ENCODE measurements around the gene GH1. TPM values are rescaled to one million over a fixed set of nuclear protein-coding genes. Genes with fewer than 3 reads are reported as not detected.
A peak's percentile ranks its signal among the peaks of the same experiment; 100 is the strongest.
"Not testable (repeated sequence)": the region's sequence is repeated elsewhere in the genome, so short reads cannot be mapped to it uniquely, and the experiment has no call there.

GH1 gene
- total RNA-seq, 3 donors from 2014 or later (not counting 1 experiment from before 2014, with no cell fraction given), result not detected

DNA sequence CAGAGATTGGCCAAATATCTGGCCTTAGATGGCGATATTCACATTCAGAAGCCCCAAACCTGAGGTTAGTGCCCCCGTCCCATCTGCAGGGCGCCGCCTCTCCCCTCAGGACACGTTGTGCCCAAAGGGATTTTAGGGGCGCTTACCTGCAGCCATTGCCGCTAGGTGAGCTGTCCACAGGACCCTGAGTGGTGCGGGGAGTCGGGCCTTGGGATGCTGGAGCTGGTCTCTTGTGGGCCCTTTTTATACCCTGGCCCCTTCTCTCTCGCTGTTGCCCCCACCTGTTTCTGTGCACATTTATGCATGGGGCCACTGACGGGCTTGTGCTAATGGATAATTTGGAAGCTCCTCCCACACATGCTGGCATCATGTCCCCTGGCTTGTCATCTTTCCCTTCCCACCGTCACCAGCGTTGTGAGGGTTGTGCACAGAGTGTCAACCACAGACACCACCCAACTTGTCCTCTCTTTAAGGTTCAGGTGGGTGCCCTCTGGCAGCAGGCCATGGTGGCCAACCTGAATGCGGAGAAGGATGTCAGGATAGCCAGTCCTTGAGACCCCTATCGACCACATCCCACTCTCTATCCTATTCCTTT lies 7.5 kb downstream of the GH1 start, which contains the start of gene CSHL1:
TSS of gene CSHL1 (minus strand) at position 218 of the 595 bp plus-strand sequence. CDS start at position 156, 62 bp downstream.
- ATAC-seq, result no peak
- intact Hi-C loops (cut with micrococcal nuclease), result no loop called here
- TF ChIP-seq CTCF (IDR thresholded peaks at IDR 0.05), result no peak

DNA sequence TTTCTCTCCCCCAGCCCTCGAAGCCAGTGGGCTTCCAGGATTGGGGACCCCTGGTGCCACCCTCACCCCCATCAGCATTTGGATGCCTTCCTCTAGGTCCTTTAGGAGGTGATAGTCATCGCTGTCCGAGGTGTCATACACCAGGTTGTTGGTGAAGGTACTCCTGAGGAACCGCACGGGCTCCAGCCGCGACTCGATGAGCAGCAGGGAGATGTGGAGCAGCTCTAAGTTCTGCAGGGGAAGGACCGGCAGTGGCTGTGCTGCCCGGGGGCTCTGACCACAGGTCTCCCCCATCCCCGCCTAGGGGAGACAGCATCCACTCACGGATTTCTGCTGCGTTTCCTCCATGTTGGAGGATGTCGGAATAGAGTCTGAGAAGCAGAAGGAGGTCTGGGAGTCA lies 8.5 kb downstream of the GH1 start:
- Mint-ChIP-seq H3K4me1 (peaks cover 5% of the 10 kb centered on the region in 2 donors), H3K9me3 (no peaks in the 10 kb centered on the region), H3K27me3 (ENCODE audit: low read depth in 2 of 2) (peaks cover 0 to 5% of the 10 kb centered on the region in 2 donors), H3K27ac (no peak overlapping the region), H3K4me3 (no peak overlapping the region), H3K36me3 (no peaks in the 10 kb centered on the region)
- DNase-seq (no peak), ATAC-seq (no peak)
- WGBS (ENCODE audit: insufficient coverage), result 89% methylated on average over 14 of the region's 14 CpGs
- no peaks in the 10 kb centered on the region for H3K9me3 ChIP-seq (ENCODE audit: control insufficient read depth, insufficient read depth, low read length)
- no peak overlapping the region for H3K4me3 ChIP-seq (ENCODE audit: low read length)
- TF ChIP-seq CTCF (IDR thresholded peaks at IDR 0.05), result no peak
- peaks cover 4% of the 10 kb centered on the region for H3K4me1 ChIP-seq (ENCODE audit: control insufficient read depth, insufficient read depth, low read length)
- H3K36me3 ChIP-seq (ENCODE audit: control insufficient read depth, insufficient read depth, low read length), result no peaks in the 10 kb centered on the region
- intact Hi-C loops (cut with micrococcal nuclease), result no loop called here
- no peaks in the 10 kb centered on the region for H3K27me3 ChIP-seq (ENCODE audit: control insufficient read depth, insufficient read depth, low read length)
- no peak overlapping the region for H3K27ac ChIP-seq (ENCODE audit: low read length)

More for the DNA sequence above, 7.5 kb downstream of the GH1 start, which contains the start of gene CSHL1:
- H3K27me3 Mint-ChIP-seq (ENCODE audit: low read depth in 2 of 2), result peaks cover 0 to 5% of the 10 kb centered on the region in 2 donors
- peaks cover 6% of the 10 kb centered on the region for H3K4me1 ChIP-seq (ENCODE audit: control insufficient read depth, insufficient read depth, low read length)
- H3K27ac ChIP-seq (ENCODE audit: low read length), result no peak within 1 kb of the TSS
- H3K9me3 ChIP-seq (ENCODE audit: control insufficient read depth, insufficient read depth, low read length), result no peaks in the 10 kb centered on the region
- no peaks in the 10 kb centered on the region for H3K36me3 ChIP-seq (ENCODE audit: control insufficient read depth, insufficient read depth, low read length)
- H3K4me3 ChIP-seq (ENCODE audit: low read length), result no peak within 1 kb of the TSS
- H3K9me3 Mint-ChIP-seq, result no peaks in the 10 kb centered on the region
- no peaks in the 10 kb centered on the region for H3K27me3 ChIP-seq (ENCODE audit: control insufficient read depth, insufficient read depth, low read length)
- H3K4me1 Mint-ChIP-seq, result peaks cover 5% of the 10 kb centered on the region in 2 donors
- 80% methylated on average over 14 of the region's 15 CpGs for WGBS (ENCODE audit: insufficient coverage)
- no peak within 1 kb of the TSS for H3K4me3 Mint-ChIP-seq
- no peaks in the 10 kb centered on the region for H3K36me3 Mint-ChIP-seq
- no peak within 1 kb of the TSS for H3K27ac Mint-ChIP-seq
- DNase-seq, result no peak

GRCh38 chr17:63909586-63909985 lies 9.1 kb downstream of the GH1 start:
- WGBS (ENCODE audit: insufficient coverage), result 87% methylated on average over 8 of the region's 10 CpGs

GRCh38 chr17:63907161-63907778 lies 11.4 kb downstream of the GH1 start:
- H3K4me3 ChIP-seq (ENCODE audit: low read length); H3K9me3 Mint-ChIP-seq; H3K36me3 ChIP-seq (ENCODE audit: control insufficient read depth, insufficient read depth, low read length); H3K4me1 Mint-ChIP-seq; H3K27ac Mint-ChIP-seq; intact Hi-C loops (cut with micrococcal nuclease); H3K27ac ChIP-seq (ENCODE audit: low read length); H3K4me3 Mint-ChIP-seq; H3K27me3 ChIP-seq (ENCODE audit: control insufficient read depth, insufficient read depth, low read length); H3K9me3 ChIP-seq (ENCODE audit: control insufficient read depth, insufficient read depth, low read length); H3K4me1 ChIP-seq (ENCODE audit: control insufficient read depth, insufficient read depth, low read length); H3K36me3 Mint-ChIP-seq; H3K27me3 Mint-ChIP-seq (ENCODE audit: low read depth in 2 of 2): not testable (repeated sequence)
- peak in 2 of 3 donors; percentile 47 to 55 for ATAC-seq
- peak in 1 of 2 donors; percentile 33 for DNase-seq
- WGBS (ENCODE audit: insufficient coverage), result 95% methylated on average over 6 of the region's 12 CpGs

More at GRCh38 chr17:63909586-63909985, 9.1 kb downstream of the GH1 start:
- H3K4me3 ChIP-seq (ENCODE audit: low read length); ATAC-seq; H3K36me3 Mint-ChIP-seq; H3K27me3 ChIP-seq (ENCODE audit: control insufficient read depth, insufficient read depth, low read length); intact Hi-C loops (cut with micrococcal nuclease); H3K9me3 Mint-ChIP-seq; H3K9me3 ChIP-seq (ENCODE audit: control insufficient read depth, insufficient read depth, low read length); DNase-seq; H3K4me1 ChIP-seq (ENCODE audit: control insufficient read depth, insufficient read depth, low read length); H3K36me3 ChIP-seq (ENCODE audit: control insufficient read depth, insufficient read depth, low read length); H3K27ac ChIP-seq (ENCODE audit: low read length); H3K27ac Mint-ChIP-seq; H3K4me3 Mint-ChIP-seq; H3K27me3 Mint-ChIP-seq (ENCODE audit: low read depth in 2 of 2); H3K4me1 Mint-ChIP-seq: not testable (repeated sequence)

- H3K4me1 ChIP-seq (ENCODE audit: control insufficient read depth, insufficient read depth, low read length); H3K27me3 ChIP-seq (ENCODE audit: control insufficient read depth, insufficient read depth, low read length); H3K9me3 ChIP-seq (ENCODE audit: control insufficient read depth, insufficient read depth, low read length); intact Hi-C loops (cut with micrococcal nuclease); H3K36me3 Mint-ChIP-seq; H3K36me3 ChIP-seq (ENCODE audit: control insufficient read depth, insufficient read depth, low read length); H3K9me3 Mint-ChIP-seq; H3K27me3 Mint-ChIP-seq (ENCODE audit: low read depth in 2 of 2); ATAC-seq; H3K27ac Mint-ChIP-seq; H3K4me1 Mint-ChIP-seq; H3K4me3 ChIP-seq (ENCODE audit: low read length); DNase-seq; H3K27ac ChIP-seq (ENCODE audit: low read length); H3K4me3 Mint-ChIP-seq: not testable (repeated sequence)
- 94% methylated on average over 7 of the region's 8 CpGs for whole genome bisulfite sequencing (ENCODE audit: insufficient coverage)
These were observed 13.8 kb downstream of the GH1 start for GRCh38 chr17:63904796-63905195.
